Measurements from ENCODE around the gene IL18BP.
A peak's percentile ranks its signal among the peaks of the same experiment; 100 is the strongest.

The IL18BP gene

GRCh38 chr11:71998649-71999310, at the start of gene IL18BP:
IL18BP (plus strand) TSS chr11:71998909; CDS start chr11:71999985, 1,076 bp downstream.
- DNase-seq (ENCODE audit: low read depth in 2 of 2): no peak

DNA sequence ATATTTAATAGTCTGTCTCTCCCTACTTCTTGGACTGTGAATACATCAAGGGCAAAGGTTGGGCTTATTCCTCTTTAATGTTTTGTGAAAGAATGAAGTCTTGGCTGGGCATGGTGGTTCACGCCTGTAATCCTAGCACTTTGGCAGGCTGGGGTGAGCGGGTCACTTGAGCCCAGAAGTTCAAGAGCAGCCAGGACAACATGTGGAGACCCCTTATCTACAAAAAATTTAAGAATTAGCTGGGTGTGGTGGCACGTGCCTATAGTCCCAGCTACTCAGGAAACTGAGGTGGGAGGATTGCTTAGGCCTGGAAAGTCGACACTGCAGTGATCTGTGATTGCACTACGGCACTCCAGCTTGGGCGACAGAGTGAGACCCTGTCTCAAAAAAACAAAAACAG, 49.7 kb upstream of the IL18BP start:
- DNase-seq (ENCODE audit: low read depth in 2 of 2): no peak

DNA sequence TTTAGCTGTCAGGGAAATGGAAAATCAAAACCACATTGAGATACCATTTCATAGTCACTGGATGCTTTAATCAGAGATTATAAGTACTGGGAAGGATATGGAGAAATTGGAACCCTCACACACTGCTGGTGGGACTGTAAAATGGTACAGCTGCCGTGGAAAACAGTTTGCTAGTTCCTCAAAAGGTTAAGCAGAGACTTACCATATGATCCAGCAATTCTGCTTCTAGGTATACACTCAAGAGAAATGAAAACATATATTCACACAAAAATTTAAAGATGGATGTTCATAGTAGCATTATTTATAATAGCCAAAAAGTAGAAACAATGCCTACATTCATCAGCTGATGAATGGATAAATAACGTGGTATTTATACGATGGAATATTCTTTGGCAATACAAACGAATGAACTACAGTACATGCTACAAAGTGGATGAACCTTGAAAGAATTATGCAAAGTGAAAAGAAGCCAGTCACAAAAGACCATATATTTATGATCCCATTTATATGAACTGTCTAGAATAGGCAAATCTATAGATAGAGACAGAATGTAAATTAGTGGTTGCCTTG, 46.9 kb upstream of the IL18BP start:
- no peak for DNase-seq (ENCODE audit: low read depth in 2 of 2)

DNA sequence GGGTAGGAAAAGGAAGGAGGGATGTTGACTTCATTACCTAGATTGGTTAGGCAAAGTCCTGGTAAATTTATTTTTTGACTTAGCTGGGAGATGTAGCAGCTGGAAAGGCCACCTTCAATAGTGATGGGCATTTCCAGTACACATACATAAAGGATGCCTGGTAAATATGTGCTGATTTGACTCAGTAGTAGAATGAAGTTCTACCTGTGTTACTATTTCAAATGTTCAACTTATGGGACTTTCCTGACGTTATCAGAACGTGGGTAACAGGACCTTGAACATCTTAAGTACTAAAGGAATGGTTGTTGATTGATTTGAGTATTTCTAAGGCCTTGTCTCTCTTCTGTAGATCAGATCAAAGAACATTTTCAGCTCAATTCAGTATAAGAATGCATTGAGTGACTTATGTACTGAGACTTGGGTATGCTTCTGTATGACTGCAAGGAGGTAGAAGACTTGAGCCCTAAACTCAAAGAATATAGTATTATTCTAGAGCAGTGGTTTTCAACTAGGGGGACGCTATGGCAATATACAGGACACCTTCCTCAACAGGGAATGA, 42.7 kb upstream of the IL18BP start:
- no peak for DNase-seq (ENCODE audit: low read depth in 2 of 2)

- DNase-seq (ENCODE audit: low read depth in 2 of 2): no peak
These were observed 36.2 kb upstream of the IL18BP start for GRCh38 chr11:71962428-71963038.

- DNase-seq (ENCODE audit: low read depth in 2 of 2): no peak
These were observed 35.2 kb upstream of the IL18BP start for GRCh38 chr11:71963468-71963867.

- DNase-seq (ENCODE audit: low read depth in 2 of 2): no peak
These were observed 34.1 kb upstream of the IL18BP start for GRCh38 chr11:71964641-71965040.

DNA sequence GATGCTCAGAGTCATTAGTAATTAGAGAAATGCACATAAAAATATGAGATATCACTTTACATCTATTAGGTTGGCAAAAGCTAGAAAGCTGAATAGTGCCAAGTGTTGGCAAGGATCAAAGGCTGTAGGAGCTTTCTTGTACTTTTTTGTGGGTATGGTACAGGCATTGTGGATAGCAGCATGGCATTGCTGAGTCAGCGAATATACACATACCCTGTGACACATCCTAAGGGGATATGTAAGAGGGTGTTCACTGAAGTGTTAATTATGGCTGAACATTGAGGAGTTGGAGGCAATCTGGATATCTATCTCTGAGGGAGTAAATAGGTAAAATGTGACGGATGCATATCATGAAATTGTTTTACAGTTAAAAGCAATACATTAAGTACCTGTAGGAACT, 27.0 kb upstream of the IL18BP start:
- DNase-seq (ENCODE audit: low read depth in 2 of 2): no peak

DNA sequence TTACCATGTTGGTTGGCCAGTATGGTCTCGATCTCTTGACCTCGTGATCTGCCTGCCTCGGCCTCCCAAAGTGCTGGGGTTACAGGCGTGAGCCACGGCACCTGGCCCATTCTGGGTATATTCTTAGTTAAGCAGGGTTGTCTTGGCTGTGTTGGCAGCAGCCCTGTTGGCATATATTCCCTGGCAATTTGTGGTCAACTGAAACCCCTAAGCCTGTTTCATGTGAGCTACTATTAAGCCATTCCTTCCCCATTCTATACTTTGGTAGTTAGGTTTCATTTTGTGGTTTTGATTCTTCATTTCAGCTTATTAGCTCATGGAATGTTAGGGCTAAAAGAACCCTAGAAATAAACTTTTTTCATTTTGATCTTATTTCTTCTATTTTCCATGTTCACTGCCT, 22.2 kb upstream of the IL18BP start:
- DNase-seq (ENCODE audit: low read depth in 2 of 2): no peak

DNA sequence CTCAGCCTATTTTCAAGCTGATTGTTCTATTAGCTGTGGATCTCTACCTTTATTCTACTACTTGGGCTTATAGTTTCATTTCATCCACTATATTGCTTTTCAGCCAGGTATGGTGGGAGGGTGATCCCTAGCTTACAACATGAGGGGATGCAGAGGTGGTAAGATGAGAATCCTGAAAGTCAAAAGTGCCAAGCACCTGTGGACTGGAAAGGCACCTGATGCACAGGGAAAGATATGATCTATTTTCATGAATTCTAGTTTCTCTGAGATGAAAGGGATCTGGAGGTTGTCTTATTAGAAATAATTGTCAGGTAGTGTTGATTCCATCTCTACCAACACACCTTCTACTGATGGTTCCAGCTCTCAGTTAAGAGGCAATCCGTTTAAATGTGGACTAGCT, 21.6 kb upstream of the IL18BP start:
- no peak for DNase-seq (ENCODE audit: low read depth in 2 of 2)

- DNase-seq (ENCODE audit: low read depth in 2 of 2): peak in 1 of 2 donors; percentile 30
These were observed 20.8 kb upstream of the IL18BP start for GRCh38 chr11:71977743-71978418.

DNA sequence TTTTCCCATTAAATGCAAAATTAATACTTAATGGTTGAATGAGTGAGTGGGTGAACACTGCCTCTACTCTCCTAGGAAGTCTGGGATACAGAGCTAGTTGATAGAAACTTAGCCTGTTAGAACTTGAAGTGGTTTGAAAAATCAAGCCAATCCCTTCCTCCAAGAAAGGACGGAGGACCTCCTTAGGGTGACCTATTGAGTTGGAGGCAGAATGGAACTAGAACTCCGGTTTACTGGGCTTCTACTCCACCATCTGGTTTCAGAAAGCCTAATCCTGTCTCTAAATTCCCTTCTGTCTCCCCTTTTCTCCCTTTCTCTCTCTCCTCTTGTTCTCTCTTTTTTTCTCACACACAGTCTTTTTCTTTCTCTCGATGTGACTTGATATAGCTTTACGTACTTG, 19.6 kb upstream of the IL18BP start:
- DNase-seq (ENCODE audit: low read depth in 2 of 2): no peak

DNA sequence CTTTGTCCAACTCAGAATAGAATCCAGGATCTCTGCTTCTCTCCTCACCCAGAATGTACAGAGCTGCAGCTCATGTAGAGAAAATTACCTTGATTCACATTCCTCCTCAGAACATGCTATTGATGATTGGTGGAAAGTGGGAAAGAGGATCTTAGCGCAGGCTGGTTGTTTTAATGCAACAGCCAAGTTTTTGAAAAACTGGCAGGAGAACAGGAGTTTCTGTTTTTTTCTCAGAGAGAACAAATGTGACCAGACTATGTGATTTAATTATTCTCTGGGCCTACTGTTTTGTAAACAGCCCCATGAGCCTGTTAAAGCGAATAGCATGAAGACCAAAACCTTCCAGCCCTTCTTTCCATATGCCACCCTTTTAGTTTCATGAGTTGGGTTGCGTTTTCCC, 19.1 kb upstream of the IL18BP start:
- DNase-seq (ENCODE audit: low read depth in 2 of 2): no peak

DNA sequence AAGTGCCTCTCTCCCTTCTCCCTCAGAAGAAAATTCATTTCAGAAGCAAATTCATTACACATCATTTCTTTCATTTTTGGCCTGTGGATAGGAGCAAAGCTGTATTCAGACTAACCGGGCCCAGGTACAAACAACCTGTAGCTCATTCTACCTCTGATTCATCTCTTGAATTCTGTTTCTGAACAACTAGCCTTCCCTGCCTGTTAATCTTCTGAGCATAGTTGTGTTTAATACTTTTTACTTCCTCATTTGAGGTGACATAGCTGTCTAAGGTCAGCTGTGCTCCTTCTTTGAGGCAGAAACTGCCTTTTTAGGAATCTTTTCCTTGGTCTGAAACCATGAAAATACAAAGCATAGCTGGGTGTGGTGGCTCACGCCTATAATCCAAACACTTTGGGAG, 12.6 kb upstream of the IL18BP start:
- no peak for DNase-seq (ENCODE audit: low read depth in 2 of 2)

- no peak for DNase-seq (ENCODE audit: low read depth in 2 of 2)
These were observed 11.2 kb upstream of the IL18BP start for GRCh38 chr11:71987521-71987920.

GRCh38 chr11:71988050-71988449, 10.7 kb upstream of the IL18BP start:
- no peak for DNase-seq (ENCODE audit: low read depth in 2 of 2)

DNA sequence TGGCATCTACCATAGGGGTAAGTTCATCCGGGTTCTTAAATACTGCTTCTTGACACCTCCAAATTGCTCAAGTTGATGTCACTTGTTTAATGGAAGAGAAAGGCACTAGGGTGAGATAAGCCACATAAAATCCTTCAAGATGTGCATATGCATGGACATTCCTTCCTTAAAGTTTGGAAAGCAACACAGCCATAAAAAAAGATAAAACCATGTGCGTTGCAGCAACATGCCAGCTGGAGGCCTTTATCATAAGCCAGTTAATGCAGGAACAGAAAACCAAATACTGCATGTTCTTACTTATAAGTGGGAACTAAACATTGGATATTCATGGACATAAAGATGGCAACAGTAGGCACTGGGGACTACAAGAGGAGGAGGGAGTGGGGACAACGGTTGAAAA, 8.0 kb upstream of the IL18BP start:
- DNase-seq (ENCODE audit: low read depth in 2 of 2): no peak

GRCh38 chr11:71991494-71991893, 7.2 kb upstream of the IL18BP start:
- no peak for DNase-seq (ENCODE audit: low read depth in 2 of 2)

GRCh38 chr11:71992136-71992730, 6.5 kb upstream of the IL18BP start:
- DNase-seq (ENCODE audit: low read depth in 2 of 2): no peak

DNA sequence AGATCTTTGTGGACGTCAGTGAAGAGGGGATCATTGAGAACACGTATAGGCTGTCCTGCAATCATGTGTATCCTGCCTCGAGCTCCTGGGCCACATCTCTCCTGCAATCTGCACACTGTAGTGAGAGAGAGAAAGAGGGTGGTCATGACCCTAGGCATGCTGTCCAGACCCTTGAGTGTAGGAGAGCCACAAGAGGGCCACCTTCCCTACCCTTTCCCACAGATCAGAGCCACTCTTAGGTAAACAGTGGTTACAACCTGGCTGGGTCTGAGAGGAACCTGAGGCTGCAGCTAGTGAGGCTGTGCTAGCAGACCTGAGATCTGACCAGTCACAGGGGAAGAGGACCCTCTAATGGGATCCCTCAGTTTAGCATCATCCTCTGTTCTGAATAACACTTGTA, 3.9 kb upstream of the IL18BP start:
- no peak for DNase-seq (ENCODE audit: low read depth in 2 of 2)

DNA sequence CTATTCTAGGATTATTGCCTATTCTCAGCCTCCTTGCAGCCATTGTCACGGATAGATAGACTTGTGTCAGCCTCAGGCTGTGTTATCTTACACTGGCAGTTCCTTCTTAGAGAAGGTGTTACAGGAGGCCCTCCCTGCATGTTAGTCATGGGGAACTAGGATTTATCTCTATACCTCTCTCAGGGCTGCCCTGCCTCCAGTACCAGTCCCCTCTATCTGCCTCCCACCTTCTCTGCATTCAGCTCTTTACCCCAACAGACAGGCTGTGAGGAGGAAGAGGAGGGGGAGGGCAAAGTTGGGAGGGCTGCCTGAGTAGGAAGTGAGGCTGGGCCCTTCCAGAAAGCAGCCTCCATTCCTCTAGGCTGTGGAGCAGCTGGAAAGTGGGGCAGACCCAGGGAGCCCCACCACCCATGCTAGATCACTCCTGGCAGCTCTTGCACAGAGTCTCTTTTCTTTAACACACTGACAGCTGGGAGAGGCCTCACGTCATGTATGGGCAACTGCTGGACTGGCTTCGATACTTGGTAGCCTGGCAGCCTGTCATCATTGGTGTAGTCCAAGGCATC, 2.9 kb upstream of the IL18BP start:
- no peak for DNase-seq (ENCODE audit: low read depth in 2 of 2)

- DNase-seq (ENCODE audit: low read depth in 2 of 2): no peak
These were observed 2.2 kb upstream of the IL18BP start for GRCh38 chr11:71996517-71996916.
